ENCODE results near the gene TIMP2.

The TIMP2 gene

DNA sequence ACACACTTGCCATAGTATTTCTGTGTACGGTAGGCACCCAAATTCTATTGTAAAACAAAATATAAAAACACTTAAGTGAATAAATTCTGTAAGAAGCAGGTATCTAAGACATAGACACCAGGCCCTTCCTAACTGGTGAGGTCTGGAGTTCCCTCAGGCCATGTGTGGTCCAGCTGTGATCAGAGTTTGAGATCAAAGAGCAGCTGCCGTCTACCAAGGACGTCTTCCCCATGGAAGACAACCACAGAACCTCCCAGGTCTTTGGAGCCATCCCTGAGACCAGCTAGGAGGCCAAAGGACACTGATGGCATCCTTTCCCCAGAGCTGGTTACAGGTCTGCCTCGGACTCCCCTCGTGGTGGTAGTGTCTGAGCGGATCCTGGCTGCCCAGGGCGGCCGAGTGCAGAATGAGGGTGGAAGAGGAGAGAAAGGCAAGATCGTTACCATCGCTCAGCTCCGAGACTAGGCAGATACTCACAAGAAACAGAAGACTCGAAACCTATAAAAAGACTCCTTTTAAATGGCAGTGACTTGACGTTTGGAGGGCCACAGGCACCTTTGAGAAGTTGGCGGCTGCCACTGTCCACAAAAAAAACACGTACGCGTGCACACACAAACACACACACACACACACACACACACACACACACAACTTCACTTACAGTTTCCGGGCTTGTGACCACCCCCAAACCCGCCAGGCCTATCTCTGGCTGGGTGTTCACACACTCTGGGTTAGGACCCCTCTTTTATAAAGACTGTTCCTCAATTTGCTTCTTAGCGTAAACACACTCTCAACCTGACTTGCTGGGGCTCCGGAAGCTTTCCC, 7.5 kb downstream of the TIMP2 start:
- TF ChIP-seq SIN3A (IDR thresholded peaks at IDR 0.05; ENCODE audit: borderline replicate concordance, insufficient read depth, low read length), result no peak
- no peak for TF ChIP-seq POLR2AphosphoS5 (IDR thresholded peaks at IDR 0.05; ENCODE audit: low read depth, low read length)
- TF ChIP-seq, protein P1, sequence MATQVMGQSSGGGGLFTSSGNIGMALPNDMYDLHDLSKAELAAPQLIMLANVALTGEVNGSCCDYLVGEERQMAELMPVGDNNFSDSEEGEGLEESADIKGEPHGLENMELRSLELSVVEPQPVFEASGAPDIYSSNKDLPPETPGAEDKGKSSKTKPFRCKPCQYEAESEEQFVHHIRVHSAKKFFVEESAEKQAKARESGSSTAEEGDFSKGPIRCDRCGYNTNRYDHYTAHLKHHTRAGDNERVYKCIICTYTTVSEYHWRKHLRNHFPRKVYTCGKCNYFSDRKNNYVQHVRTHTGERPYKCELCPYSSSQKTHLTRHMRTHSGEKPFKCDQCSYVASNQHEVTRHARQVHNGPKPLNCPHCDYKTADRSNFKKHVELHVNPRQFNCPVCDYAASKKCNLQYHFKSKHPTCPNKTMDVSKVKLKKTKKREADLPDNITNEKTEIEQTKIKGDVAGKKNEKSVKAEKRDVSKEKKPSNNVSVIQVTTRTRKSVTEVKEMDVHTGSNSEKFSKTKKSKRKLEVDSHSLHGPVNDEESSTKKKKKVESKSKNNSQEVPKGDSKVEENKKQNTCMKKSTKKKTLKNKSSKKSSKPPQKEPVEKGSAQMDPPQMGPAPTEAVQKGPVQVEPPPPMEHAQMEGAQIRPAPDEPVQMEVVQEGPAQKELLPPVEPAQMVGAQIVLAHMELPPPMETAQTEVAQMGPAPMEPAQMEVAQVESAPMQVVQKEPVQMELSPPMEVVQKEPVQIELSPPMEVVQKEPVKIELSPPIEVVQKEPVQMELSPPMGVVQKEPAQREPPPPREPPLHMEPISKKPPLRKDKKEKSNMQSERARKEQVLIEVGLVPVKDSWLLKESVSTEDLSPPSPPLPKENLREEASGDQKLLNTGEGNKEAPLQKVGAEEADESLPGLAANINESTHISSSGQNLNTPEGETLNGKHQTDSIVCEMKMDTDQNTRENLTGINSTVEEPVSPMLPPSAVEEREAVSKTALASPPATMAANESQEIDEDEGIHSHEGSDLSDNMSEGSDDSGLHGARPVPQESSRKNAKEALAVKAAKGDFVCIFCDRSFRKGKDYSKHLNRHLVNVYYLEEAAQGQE (IDR thresholded peaks at IDR 0.05; ENCODE audit: insufficient read depth in 1 of 2, low read depth in 2 of 2, low read length in 2 of 2), result no peak
- TF ChIP-seq TAF1 (IDR thresholded peaks at IDR 0.05; ENCODE audit: borderline replicate concordance, insufficient read depth, low read length), result no peak

DNA sequence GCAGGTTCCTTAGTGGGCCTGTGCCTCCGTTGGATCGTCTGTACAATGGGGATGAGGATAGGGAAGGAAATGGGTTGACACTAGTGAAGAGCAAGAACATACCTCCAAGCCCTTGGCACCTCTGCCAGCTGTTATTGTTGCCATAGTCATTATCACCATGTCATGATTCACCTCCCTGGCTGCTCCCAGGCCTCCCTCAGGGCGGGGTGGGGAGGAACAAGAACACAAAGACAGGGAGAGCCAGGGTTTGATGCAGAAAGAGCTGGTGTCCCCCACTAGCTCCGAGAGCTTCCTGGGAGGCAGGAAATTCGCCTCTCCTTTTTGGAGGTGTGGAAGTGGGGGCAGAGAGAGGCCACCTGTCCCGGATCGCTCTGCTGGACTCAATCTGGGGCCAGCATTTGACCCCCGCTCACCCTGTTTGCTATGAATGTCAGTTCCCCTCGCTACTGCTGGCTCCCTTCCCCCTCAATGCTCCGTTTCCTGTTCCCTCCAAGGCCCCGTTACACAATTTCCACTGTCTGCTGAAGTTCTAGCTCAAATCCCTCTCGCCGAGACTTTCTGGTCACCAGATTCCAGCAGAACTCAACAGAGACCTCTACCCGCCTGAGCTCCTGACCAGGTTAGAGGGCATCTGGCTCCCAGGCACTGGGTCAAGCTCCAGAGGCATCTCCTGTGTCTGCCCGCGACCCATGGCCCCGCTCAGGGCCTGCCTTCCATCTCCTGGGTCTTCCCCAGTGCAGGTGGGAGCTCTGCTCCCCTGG, 9.1 kb downstream of the TIMP2 start:
- TF ChIP-seq, protein P1 (IDR thresholded peaks at IDR 0.05; ENCODE audit: insufficient read depth in 1 of 2, low read depth in 2 of 2, low read length in 2 of 2), result no peak
- no peak for TF ChIP-seq TAF1 (IDR thresholded peaks at IDR 0.05; ENCODE audit: borderline replicate concordance, insufficient read depth, low read length)
- TF ChIP-seq POLR2AphosphoS5 (IDR thresholded peaks at IDR 0.05; ENCODE audit: low read depth, low read length), result no peak
- no peak for TF ChIP-seq FOXP2 (optimal IDR thresholded peaks at IDR 0.05; ENCODE audit: borderline replicate concordance, extremely low read depth, extremely low read length, insufficient read depth)
- TF ChIP-seq SIN3A (IDR thresholded peaks at IDR 0.05; ENCODE audit: borderline replicate concordance, insufficient read depth, low read length), result no peak

DNA sequence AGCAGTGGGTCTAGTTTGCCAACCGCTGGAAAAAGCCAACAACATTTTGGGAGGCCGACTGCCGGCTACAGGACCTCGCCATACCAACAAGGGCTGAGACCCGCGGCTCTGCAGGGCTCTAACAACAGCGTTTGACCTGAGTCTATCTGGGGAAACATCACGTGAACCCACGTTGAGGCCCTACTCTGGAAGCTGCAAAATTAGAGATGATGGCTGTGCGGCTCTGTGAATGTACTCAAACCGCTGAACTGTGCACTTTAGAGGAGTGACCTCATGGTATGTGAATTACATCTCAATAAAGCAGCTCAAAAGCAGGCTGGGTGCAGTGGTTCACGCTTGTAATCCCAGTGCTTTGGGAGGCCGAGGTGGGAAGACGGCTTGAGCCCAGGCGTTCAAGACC, 12.1 kb downstream of the TIMP2 start:
- TF ChIP-seq POLR2AphosphoS5 (IDR thresholded peaks at IDR 0.05; ENCODE audit: low read depth, low read length) (no peak), FOXP2 (optimal IDR thresholded peaks at IDR 0.05; ENCODE audit: borderline replicate concordance, extremely low read depth, extremely low read length, insufficient read depth) (no peak), SIN3A (IDR thresholded peaks at IDR 0.05; ENCODE audit: borderline replicate concordance, insufficient read depth, low read length) (no peak), TAF1 (IDR thresholded peaks at IDR 0.05; ENCODE audit: borderline replicate concordance, insufficient read depth, low read length) (no peak)
- TF ChIP-seq, protein P1 (IDR thresholded peaks at IDR 0.05; ENCODE audit: insufficient read depth in 1 of 2, low read depth in 2 of 2, low read length in 2 of 2), result no peak

DNA sequence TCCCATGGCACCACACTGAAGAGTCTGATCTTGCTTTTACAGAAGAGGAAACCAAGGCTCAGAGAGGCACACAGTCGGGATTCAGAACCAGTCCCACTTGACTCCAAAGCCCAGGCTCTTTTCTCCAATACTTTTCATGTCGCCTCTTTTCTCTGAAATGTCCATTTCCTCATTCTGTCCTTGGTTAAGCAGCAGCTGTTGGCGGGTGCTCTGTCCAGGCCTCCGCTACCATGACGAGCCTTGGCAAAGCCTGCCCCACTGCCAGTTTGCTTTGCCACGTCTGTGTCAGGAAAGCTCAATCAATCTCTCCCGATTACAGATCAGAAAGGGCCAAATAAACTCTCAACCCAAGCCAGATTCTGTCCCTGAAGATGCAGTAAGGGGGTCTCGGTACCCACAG, 13.1 kb downstream of the TIMP2 start:
- TF ChIP-seq, protein P1 (IDR thresholded peaks at IDR 0.05; ENCODE audit: insufficient read depth in 1 of 2, low read depth in 2 of 2, low read length in 2 of 2), result no peak
- TF ChIP-seq SIN3A (IDR thresholded peaks at IDR 0.05; ENCODE audit: borderline replicate concordance, insufficient read depth, low read length) (no peak), TAF1 (IDR thresholded peaks at IDR 0.05; ENCODE audit: borderline replicate concordance, insufficient read depth, low read length) (no peak), POLR2AphosphoS5 (IDR thresholded peaks at IDR 0.05; ENCODE audit: low read depth, low read length) (no peak), FOXP2 (optimal IDR thresholded peaks at IDR 0.05; ENCODE audit: borderline replicate concordance, extremely low read depth, extremely low read length, insufficient read depth) (no peak)
